Type B pancreatic cell (in vitro differentiated cells): ENCODE measurements around the gene DNAJC2. TPM values are rescaled to one million over a fixed set of nuclear protein-coding genes. Genes with fewer than 3 reads are reported as not detected.

Experiments
- DNase-seq: peaks from one replicate; pipeline ENCODE4 v3.0.0; 2021; ENCODE audit warnings: mixed read lengths; ENCODE audit not compliant: unreplicated experiment; ENCODE audit errors: extremely low spot score
- H3K27ac Mint-ChIP-seq: 2 replicates; pipeline ENCODE4 v1.8.0; 2021; ENCODE audit warnings: mild to moderate bottlenecking, mixed read lengths
- H3K27me3 Mint-ChIP-seq: 2 replicates; pipeline ENCODE4 v1.8.0; 2021; ENCODE audit warnings: mixed read lengths
- H3K36me3 Mint-ChIP-seq: 2 replicates; pipeline ENCODE4 v1.8.0; 2021; ENCODE audit warnings: mixed read lengths
- H3K4me1 Mint-ChIP-seq: one replicate; pipeline ENCODE4 v1.8.0; 2021; ENCODE audit warnings: mixed read lengths; ENCODE audit not compliant: unreplicated experiment
- H3K4me3 Mint-ChIP-seq: 2 replicates; pipeline ENCODE4 v1.8.0; 2021; ENCODE audit warnings: mild to moderate bottlenecking, mixed read lengths
- H3K9me3 Mint-ChIP-seq: 2 replicates; pipeline ENCODE4 v1.8.0; 2021; ENCODE audit warnings: mixed read lengths
- total RNA-seq: library from RNA; stranded (reverse); gene quantifications from 2 replicates; pipeline ENCODE4 v1.2.1, GENCODE V29; 2021; ENCODE audit warnings: low replicate concordance
- TF ChIP-seq, protein P1 (sequence below): fragments of 200-600 bp; sonication (generic); conservative IDR thresholded peaks from 2 replicates; pipeline ENCODE4 v1.5.0; 2021; ENCODE audit warnings: antibody characterized with exemption, mild to moderate bottlenecking

DNAJC2 gene
- total RNA-seq, 1 donor from 2014 or later, result 28.2 TPM

DNA sequence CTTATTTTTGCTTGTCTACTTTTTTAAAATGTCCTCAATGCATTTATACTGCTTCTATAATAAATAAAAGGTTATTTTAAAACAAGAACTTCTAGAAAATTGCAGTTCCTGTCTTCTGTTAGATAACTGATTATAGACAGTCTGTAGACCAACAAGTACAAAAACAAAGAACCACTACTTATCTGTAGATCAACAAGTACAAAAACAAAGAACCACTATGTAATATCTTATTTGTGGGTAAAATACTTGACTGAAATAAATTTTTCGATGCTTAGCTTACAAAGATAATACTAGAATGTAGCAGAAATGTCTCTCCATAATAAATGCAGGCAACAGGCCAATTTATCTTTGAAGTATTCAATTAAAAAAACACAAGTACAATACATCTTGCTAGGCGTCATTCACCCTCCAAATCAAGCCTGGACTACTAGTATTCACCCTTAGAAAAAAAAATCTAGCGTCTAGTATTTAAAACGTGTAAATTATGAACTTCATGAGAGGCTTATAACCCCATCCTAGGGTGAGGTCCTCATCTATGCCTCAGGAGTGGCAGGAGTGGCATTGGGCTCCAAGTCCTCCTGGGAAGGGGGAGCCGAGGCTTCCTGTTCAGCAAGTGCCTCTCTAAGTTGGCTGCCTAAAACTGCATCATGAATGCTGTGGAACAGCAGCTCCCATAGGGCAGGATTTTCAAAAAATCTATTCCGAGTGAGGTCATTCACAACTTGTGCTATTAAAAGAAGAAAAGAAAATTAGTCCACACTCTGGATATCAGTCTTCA is 29.5 kb upstream of the DNAJC2 start:
- no peaks in the 10 kb centered on the region for H3K36me3 Mint-ChIP-seq

DNA sequence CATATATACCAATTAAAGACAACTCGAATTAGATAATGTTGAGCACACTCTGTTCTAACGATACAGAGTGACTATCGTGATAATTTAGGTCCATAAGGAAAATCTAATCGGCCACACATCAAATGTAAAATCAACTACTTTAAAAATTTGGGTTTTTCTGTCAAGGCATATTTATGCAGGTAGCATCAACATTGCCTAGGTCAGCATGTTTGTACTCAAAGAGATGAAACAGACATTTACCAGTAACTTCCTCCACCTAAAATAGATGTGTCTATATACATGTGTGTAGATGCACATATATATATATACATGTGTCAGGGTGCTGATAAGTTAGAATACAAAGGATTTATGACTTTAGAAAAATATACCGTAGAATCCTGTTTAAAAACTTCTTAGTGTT is 24.9 kb upstream of the DNAJC2 start:
- Mint-ChIP-seq H3K4me3 (no peak overlapping the region), H3K27ac (no peak overlapping the region), H3K9me3 (no peaks in the 10 kb centered on the region), H3K27me3 (peaks cover 4% of the 10 kb centered on the region), H3K4me1 (no peaks in the 10 kb centered on the region), H3K36me3 (peaks cover 12% of the 10 kb centered on the region)
- TF ChIP-seq, protein P1, sequence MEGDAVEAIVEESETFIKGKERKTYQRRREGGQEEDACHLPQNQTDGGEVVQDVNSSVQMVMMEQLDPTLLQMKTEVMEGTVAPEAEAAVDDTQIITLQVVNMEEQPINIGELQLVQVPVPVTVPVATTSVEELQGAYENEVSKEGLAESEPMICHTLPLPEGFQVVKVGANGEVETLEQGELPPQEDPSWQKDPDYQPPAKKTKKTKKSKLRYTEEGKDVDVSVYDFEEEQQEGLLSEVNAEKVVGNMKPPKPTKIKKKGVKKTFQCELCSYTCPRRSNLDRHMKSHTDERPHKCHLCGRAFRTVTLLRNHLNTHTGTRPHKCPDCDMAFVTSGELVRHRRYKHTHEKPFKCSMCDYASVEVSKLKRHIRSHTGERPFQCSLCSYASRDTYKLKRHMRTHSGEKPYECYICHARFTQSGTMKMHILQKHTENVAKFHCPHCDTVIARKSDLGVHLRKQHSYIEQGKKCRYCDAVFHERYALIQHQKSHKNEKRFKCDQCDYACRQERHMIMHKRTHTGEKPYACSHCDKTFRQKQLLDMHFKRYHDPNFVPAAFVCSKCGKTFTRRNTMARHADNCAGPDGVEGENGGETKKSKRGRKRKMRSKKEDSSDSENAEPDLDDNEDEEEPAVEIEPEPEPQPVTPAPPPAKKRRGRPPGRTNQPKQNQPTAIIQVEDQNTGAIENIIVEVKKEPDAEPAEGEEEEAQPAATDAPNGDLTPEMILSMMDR, result no peak
- DNase-seq, result no peak

More for the DNA sequence above, 29.5 kb upstream of the DNAJC2 start:
- Mint-ChIP-seq H3K27me3 (peaks cover 15% of the 10 kb centered on the region), H3K4me1 (no peaks in the 10 kb centered on the region), H3K27ac (no peak overlapping the region), H3K9me3 (no peaks in the 10 kb centered on the region), H3K4me3 (no peak overlapping the region)
- TF ChIP-seq, protein P1, result no peak
- no peak for DNase-seq

DNA sequence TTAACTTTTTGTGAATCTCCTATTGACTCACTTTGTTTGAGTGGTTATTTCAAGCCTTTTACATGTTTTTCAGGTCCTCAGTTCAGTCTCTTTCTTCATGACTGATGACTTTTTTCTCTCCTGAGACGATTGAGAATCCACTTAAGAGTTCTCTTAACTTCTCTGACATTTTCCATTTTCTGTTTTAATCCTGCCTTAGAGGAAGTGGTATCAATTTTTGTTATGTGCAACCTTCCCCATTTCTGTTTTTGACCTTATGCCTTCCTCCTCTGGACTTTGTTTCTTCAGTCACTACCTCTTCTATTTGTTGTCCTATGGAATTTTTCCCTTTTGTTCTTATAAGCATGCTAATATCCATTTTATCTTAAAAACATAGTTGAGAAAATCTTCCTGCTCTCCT is 5.2 kb upstream of the DNAJC2 start:
- H3K27ac Mint-ChIP-seq, result peak overlapping the region; percentile 25
- no peaks in the 10 kb centered on the region for H3K27me3 Mint-ChIP-seq
- TF ChIP-seq, protein P1, result no peak
- H3K4me3 Mint-ChIP-seq, result peak overlapping the region; percentile 82
- H3K9me3 Mint-ChIP-seq, result no peaks in the 10 kb centered on the region
- no peak for DNase-seq
- peaks cover 3% of the 10 kb centered on the region for H3K36me3 Mint-ChIP-seq
- H3K4me1 Mint-ChIP-seq, result peaks cover 32% of the 10 kb centered on the region

DNA sequence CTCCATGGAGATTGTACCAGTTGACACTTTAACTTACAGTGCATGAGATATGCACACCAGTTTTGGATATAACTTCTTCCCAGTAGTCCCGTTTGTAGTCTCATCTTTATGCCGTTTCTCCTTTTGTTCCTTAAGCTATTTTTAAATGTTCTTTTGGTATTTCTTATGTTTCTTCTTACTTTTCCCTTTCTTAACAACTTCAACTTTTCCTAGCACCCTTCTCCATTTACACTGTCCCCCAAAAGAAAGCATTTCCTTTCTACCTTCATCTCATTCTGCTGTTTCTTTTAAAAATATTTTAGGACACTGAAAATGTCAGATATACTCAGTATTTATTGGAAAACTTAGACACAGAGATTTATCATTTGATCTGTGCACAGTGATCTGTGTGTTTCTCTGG is 4.4 kb upstream of the DNAJC2 start:
- H3K27me3 Mint-ChIP-seq, result no peaks in the 10 kb centered on the region

DNA sequence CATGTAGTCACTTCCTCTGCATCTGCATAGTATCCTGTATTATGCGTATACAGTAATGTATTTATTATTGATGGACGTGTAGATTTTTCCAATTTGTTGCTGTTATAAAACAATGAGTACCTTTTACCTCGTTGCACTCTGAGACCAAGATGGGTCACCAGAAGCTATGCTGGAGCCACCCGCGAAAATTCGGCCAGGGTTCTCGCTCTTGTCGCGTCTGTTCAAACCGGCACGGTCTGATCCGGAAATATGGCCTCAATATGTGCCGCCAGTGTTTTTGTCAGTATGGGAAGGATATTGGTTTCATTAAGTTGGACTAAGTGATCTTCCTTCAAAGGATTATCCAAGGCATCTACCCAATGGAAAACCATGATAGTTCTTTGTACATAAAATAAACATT is 3.9 kb upstream of the DNAJC2 start:
- H3K27ac Mint-ChIP-seq, result peak overlapping the region; percentile 97
- no peaks in the 10 kb centered on the region for H3K9me3 Mint-ChIP-seq
- H3K27me3 Mint-ChIP-seq, result no peaks in the 10 kb centered on the region
- H3K36me3 Mint-ChIP-seq, result peaks cover 3% of the 10 kb centered on the region
- DNase-seq, result no peak
- TF ChIP-seq, protein P1, result no peak
- peaks cover 35% of the 10 kb centered on the region for H3K4me1 Mint-ChIP-seq
- H3K4me3 Mint-ChIP-seq, result peak overlapping the region; percentile 100

More for the DNA sequence above, 4.4 kb upstream of the DNAJC2 start:
- Mint-ChIP-seq H3K36me3 (peaks cover 3% of the 10 kb centered on the region), H3K27ac (peak overlapping the region; percentile 21), H3K4me3 (peak overlapping the region; percentile 100), H3K9me3 (no peaks in the 10 kb centered on the region), H3K4me1 (peaks cover 35% of the 10 kb centered on the region)
- DNase-seq, result no peak
- TF ChIP-seq, protein P1, result no peak
